PFSK-1 (cell line): ENCODE data around the gene KCNT2.

Experiments
- POLR2AphosphoS5 ChIP-seq: IDR thresholded peaks from 2 replicates; pipeline ENCODE4 v1.6.1; 2012; ENCODE audit warnings: low read depth, mild to moderate bottlenecking, control low read depth, low read length, moderate library complexity
- TAF1 ChIP-seq: IDR thresholded peaks from 2 replicates; pipeline ENCODE4 v1.6.1; 2012; ENCODE audit warnings: low read length, control low read depth, borderline replicate concordance; ENCODE audit not compliant: insufficient read depth

- TF ChIP-seq POLR2AphosphoS5: no peak
- TF ChIP-seq TAF1: no peak
Observed at GRCh38 chr1:196278816-196279215, 329.4 kb downstream of the KCNT2 start.
